ENCODE measurements around the gene BCL7A.

DNA sequence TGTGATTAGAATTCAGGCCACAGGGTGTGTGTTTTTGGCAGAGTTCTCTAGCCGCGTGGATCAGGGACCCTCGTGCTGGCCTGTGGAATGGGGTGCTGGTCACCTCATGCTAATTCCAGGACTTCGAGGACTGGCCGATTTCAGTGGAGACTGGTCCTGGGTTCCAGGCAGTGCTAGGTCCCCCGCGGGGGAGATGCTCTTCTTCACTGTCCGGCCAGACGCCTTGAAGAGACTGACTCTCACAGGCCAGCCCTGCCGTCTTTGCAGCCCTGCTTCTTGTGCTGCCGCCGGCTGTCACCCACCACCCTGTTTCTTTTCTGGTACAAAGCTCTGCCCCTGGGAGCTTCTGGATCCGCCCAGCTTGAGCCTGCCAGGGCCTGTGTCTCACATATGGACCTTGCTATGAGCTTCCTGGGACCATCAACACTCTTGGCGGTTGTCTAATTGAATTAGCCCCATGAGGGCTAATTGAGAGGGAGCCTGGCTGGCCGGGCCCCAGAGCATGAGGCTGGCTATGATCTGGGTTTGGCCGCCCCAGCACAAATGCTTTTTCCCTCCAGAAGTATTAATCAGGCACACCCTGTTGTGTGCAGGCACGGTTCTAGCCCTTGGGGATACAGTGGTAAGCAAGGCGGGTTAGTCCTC is 65.1 kb downstream of the BCL7A start:
- TF ChIP-seq, protein P1, sequence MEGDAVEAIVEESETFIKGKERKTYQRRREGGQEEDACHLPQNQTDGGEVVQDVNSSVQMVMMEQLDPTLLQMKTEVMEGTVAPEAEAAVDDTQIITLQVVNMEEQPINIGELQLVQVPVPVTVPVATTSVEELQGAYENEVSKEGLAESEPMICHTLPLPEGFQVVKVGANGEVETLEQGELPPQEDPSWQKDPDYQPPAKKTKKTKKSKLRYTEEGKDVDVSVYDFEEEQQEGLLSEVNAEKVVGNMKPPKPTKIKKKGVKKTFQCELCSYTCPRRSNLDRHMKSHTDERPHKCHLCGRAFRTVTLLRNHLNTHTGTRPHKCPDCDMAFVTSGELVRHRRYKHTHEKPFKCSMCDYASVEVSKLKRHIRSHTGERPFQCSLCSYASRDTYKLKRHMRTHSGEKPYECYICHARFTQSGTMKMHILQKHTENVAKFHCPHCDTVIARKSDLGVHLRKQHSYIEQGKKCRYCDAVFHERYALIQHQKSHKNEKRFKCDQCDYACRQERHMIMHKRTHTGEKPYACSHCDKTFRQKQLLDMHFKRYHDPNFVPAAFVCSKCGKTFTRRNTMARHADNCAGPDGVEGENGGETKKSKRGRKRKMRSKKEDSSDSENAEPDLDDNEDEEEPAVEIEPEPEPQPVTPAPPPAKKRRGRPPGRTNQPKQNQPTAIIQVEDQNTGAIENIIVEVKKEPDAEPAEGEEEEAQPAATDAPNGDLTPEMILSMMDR (IDR thresholded peaks at IDR 0.05; ENCODE audit: poor library complexity), result no peak
- no peak for TF ChIP-seq EZH2phosphoT487 (IDR thresholded peaks at IDR 0.05; ENCODE audit: low read depth, severe bottlenecking, unreplicated experiment)
- no peak for TF ChIP-seq EZH2 (IDR thresholded peaks at IDR 0.05; ENCODE audit: borderline replicate concordance)

All from hepatocyte (in vitro differentiated cells).